WTC11 (cell line): ENCODE data around the gene ATPAF1. TPM values are rescaled to one million over a fixed set of nuclear protein-coding genes. Genes with fewer than 3 reads are reported as not detected.

Experiments used
- ATAC-seq: fragments of 200-7000 bp; cut with Tn5 transposase; 2 replicates; pipeline ENCODE4 v1.10.0; 2021; ENCODE audit warnings: mild to moderate bottlenecking, moderate library complexity
- CTCF ChIA-PET: fragments of 300-600 bp; sonication (Branson Sonifier 250); formaldehyde crosslinking; loops from one replicate; lab custom pipeline; 2021; ENCODE audit warnings: antibody characterized with exemption; lab: Charles Lee
- POLR2A ChIA-PET: fragments of 350-600 bp; sonication (Branson Sonifier 250); formaldehyde crosslinking; loops from one replicate; lab custom pipeline; 2021; ENCODE audit warnings: antibody characterized with exemption; lab: Charles Lee
- DNase-seq: peaks from one replicate; pipeline ENCODE4 v3.0.0; 2021; ENCODE audit warnings: low spot score
- H3K27ac Mint-ChIP-seq: 2 replicates; pipeline ENCODE4 v1.8.0; 2021; ENCODE audit warnings: mixed read lengths
- H3K27me3 Mint-ChIP-seq: 2 replicates; pipeline ENCODE4 v1.8.0; 2021; ENCODE audit warnings: low read depth, mild to moderate bottlenecking, moderate library complexity, mixed read lengths
- H3K36me3 Mint-ChIP-seq: 2 replicates; pipeline ENCODE4 v1.8.0; 2021; ENCODE audit warnings: mixed read lengths
- H3K4me1 Mint-ChIP-seq: 2 replicates; pipeline ENCODE4 v1.8.0; 2022; ENCODE audit warnings: mixed read lengths
- H3K4me3 Mint-ChIP-seq: 2 replicates; pipeline ENCODE4 v1.8.0; 2021; ENCODE audit warnings: mild to moderate bottlenecking, moderate library complexity, mixed read lengths
- H3K9me3 Mint-ChIP-seq: 2 replicates; pipeline ENCODE4 v1.8.0; 2021; ENCODE audit warnings: mixed read lengths
- AR ChIP-seq: fragments of 250-450 bp; sonication (Bioruptor Pico); IDR thresholded peaks from 2 replicates; pipeline ENCODE4 v1.9.0; 2021; ENCODE audit warnings: mild to moderate bottlenecking
- ARID4B ChIP-seq: sonication (generic); formaldehyde crosslinking; IDR thresholded peaks from 2 replicates; pipeline ENCODE4 v1.8.0; 2023; ENCODE audit warnings: missing genetic modification reagents, mild to moderate bottlenecking, borderline replicate concordance
- CREM ChIP-seq: sonication (generic); formaldehyde crosslinking; IDR thresholded peaks from 2 replicates; pipeline ENCODE4 v1.8.1; 2022; ENCODE audit warnings: mild to moderate bottlenecking, missing genetic modification reagents, moderate library complexity
- E2F5 ChIP-seq: sonication (generic); formaldehyde crosslinking; IDR thresholded peaks from 2 replicates; pipeline ENCODE4 v1.8.1; 2022; ENCODE audit warnings: mild to moderate bottlenecking, moderate library complexity, missing genetic modification reagents
- ESRRA ChIP-seq: sonication (generic); formaldehyde crosslinking; IDR thresholded peaks from 2 replicates; pipeline ENCODE4 v1.8.1; 2022; ENCODE audit warnings: mild to moderate bottlenecking, missing genetic modification reagents, borderline replicate concordance
- ETV6 ChIP-seq: sonication (generic); formaldehyde crosslinking; IDR thresholded peaks from 2 replicates; pipeline ENCODE4 v1.8.1; 2022; ENCODE audit warnings: mild to moderate bottlenecking, missing genetic modification reagents
- IRF1 ChIP-seq: sonication (generic); formaldehyde crosslinking; IDR thresholded peaks from 2 replicates; pipeline ENCODE4 v1.8.0; 2023; ENCODE audit warnings: missing genetic modification reagents
- IRF2 ChIP-seq: sonication (generic); formaldehyde crosslinking; IDR thresholded peaks from 2 replicates; pipeline ENCODE4 v1.8.0; 2022; ENCODE audit warnings: low read depth, missing genetic modification reagents, borderline replicate concordance
- KAT7 ChIP-seq: sonication (generic); formaldehyde crosslinking; IDR thresholded peaks from 2 replicates; pipeline ENCODE4 v1.8.1; 2023; ENCODE audit warnings: missing genetic modification reagents, mild to moderate bottlenecking, borderline replicate concordance
- MXD4 ChIP-seq: fragments of 250-450 bp; sonication (Bioruptor Pico); IDR thresholded peaks from 2 replicates; pipeline ENCODE4 v1.8.0; 2021; ENCODE audit warnings: mild to moderate bottlenecking, moderate library complexity, borderline replicate concordance
- NR3C1 ChIP-seq: sonication (generic); formaldehyde crosslinking; conservative IDR thresholded peaks from 2 replicates; pipeline ENCODE4 v1.8.1; 2023; ENCODE audit warnings: low read depth, mild to moderate bottlenecking, missing genetic modification reagents
- RORB ChIP-seq: fragments of 250-450 bp; sonication (Bioruptor Pico); IDR thresholded peaks from 2 replicates; pipeline ENCODE4 v1.9.0; 2021; ENCODE audit warnings: mild to moderate bottlenecking
- ZNF232 ChIP-seq: sonication (generic); formaldehyde crosslinking; IDR thresholded peaks from 2 replicates; pipeline ENCODE4 v1.8.0; 2022; ENCODE audit warnings: mild to moderate bottlenecking, missing genetic modification reagents
- ZSCAN18 ChIP-seq: fragments of 250-450 bp; sonication (Bioruptor Pico); IDR thresholded peaks from 2 replicates; pipeline ENCODE4 v2.1.2; 2022; ENCODE audit warnings: mild to moderate bottlenecking, moderate library complexity
- total RNA-seq: library from RNA; stranded (reverse); gene quantifications from 3 replicates; pipeline ENCODE4 v1.2.3, GENCODE V29; 2021
- TF ChIP-seq, protein P1 (sequence below): sonication (generic); formaldehyde crosslinking; IDR thresholded peaks from 2 replicates; pipeline ENCODE4 v1.8.0; 2022; ENCODE audit warnings: missing genetic modification reagents

ATPAF1 gene
- total RNA-seq, 1 experiment from 2014 or later: 35.7 TPM

DNA sequence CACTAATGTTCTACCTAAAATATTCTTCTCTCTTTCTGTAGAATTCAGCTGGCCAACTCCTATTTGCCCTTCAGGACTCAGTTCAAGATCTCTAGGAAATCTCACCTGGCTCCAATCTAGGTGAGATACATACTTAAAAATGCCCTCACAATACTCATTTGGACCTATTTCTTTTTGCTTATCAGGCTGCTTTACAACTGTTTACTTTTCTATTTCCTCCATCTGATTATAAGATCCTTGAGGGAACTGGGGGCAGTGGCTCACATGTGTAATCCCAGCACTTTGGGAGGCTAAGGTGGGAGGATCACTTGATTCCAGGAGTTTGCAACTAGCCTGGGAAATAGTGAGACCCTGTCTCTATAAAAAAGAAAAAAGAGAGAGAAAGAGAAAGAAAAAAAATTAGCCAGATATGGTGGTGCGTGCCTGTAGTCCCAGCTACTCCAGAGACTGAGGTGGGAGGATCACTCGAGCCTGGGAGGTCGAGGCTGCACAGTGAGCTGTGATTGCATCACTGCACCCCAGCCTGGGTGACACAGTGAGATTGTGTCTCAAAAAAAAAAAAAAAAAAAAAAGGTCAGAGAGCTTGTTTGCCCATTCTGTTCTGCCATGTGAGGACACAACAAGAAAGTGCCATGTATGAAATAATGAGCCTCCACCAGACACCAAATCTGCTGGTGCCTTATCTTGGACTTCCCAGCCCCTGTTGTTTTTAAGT is 35.9 kb upstream of the ATPAF1 start:
- Mint-ChIP-seq H3K4me3 (no peak overlapping the region), H3K9me3 (no peaks in the 10 kb centered on the region), H3K36me3 (peaks cover 40% of the 10 kb centered on the region), H3K27me3 (no peaks in the 10 kb centered on the region), H3K4me1 (no peaks in the 10 kb centered on the region), H3K27ac (no peak overlapping the region)
- ChIA-PET CTCF (no interaction called here), POLR2A (no interaction called here)
- TF ChIP-seq ESRRA (CRISPR knock-in tag) (no peak), E2F5 (no peak), ZSCAN18 (CRISPR knock-in tag) (no peak)
- ATAC-seq (no peak), DNase-seq (no peak)

- ChIA-PET POLR2A (no interaction called here), CTCF (no interaction called here)
- no peak overlapping the region for H3K27ac Mint-ChIP-seq
- no peak overlapping the region for H3K4me3 Mint-ChIP-seq
- no peak for ATAC-seq
- no peaks in the 10 kb centered on the region for H3K4me1 Mint-ChIP-seq
- no peak for DNase-seq
- TF ChIP-seq KAT7 (CRISPR knock-in tag) (no peak), ARID4B (CRISPR knock-in tag) (no peak), MXD4 (no peak), IRF1 (CRISPR knock-in tag) (no peak), ZNF232 (CRISPR knock-in tag) (no peak), CREM (CRISPR knock-in tag) (no peak), IRF2 (no peak), RORB (no peak), AR (no peak), ESRRA (CRISPR knock-in tag) (no peak), ETV6 (CRISPR knock-in tag) (no peak), NR3C1 (CRISPR knock-in tag) (no peak)
- TF ChIP-seq, protein P1, sequence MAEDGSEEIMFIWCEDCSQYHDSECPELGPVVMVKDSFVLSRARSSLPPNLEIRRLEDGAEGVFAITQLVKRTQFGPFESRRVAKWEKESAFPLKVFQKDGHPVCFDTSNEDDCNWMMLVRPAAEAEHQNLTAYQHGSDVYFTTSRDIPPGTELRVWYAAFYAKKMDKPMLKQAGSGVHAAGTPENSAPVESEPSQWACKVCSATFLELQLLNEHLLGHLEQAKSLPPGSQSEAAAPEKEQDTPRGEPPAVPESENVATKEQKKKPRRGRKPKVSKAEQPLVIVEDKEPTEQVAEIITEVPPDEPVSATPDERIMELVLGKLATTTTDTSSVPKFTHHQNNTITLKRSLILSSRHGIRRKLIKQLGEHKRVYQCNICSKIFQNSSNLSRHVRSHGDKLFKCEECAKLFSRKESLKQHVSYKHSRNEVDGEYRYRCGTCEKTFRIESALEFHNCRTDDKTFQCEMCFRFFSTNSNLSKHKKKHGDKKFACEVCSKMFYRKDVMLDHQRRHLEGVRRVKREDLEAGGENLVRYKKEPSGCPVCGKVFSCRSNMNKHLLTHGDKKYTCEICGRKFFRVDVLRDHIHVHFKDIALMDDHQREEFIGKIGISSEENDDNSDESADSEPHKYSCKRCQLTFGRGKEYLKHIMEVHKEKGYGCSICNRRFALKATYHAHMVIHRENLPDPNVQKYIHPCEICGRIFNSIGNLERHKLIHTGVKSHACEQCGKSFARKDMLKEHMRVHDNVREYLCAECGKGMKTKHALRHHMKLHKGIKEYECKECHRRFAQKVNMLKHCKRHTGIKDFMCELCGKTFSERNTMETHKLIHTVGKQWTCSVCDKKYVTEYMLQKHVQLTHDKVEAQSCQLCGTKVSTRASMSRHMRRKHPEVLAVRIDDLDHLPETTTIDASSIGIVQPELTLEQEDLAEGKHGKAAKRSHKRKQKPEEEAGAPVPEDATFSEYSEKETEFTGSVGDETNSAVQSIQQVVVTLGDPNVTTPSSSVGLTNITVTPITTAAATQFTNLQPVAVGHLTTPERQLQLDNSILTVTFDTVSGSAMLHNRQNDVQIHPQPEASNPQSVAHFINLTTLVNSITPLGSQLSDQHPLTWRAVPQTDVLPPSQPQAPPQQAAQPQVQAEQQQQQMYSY (CRISPR knock-in tag): no peak
- no peaks in the 10 kb centered on the region for H3K27me3 Mint-ChIP-seq
- H3K9me3 Mint-ChIP-seq: no peaks in the 10 kb centered on the region
- peaks cover 31% of the 10 kb centered on the region for H3K36me3 Mint-ChIP-seq
Observed at GRCh38 chr1:46699666-46700065, 31.5 kb upstream of the ATPAF1 start.
